HCT116 (cell line): ENCODE results near the gene RAB31. TPM values are rescaled to one million over a fixed set of nuclear protein-coding genes. Genes with fewer than 3 reads are reported as not detected.

Experiments
- ATAC-seq: fragments of 200-7000 bp; cut with Tn5 transposase; 2 replicates; pipeline ENCODE4 v1.9.1; 2020; ENCODE audit warnings: mild to moderate bottlenecking, moderate library complexity
- BruUV-seq: library from RNA; stranded (reverse); fragments of 400-500 nt; replicated peaks from 2 replicates; lab custom pipeline; 2021; lab: Mats Ljungman, UMichigan
- CTCF ChIA-PET: fragments of 300-600 bp; sonication (Branson Sonifier 250); formaldehyde crosslinking; loops from one replicate; lab custom pipeline; 2021; ENCODE audit warnings: antibody characterized with exemption; lab: Charles Lee
- POLR2A ChIA-PET: fragments of 300-600, 350-600 bp; sonication (Branson Sonifier 250); formaldehyde crosslinking; loops from one replicate; lab custom pipeline; 2021; ENCODE audit warnings: antibody characterized with exemption; lab: Charles Lee
- RAD21 ChIA-PET, 2 experiments: fragments of 300-600 bp; sonication (Branson Sonifier 250); formaldehyde crosslinking; loops; one replicate each; lab custom pipeline; 2023; ENCODE audit warnings: low total read pairs in 2 of 2; ENCODE audit not compliant: uncharacterized antibody in 2 of 2, unreplicated experiment in 2 of 2, low non-redundant PET in 1 of 2; lab: Charles Lee
- DNase-seq: peaks from one replicate; pipeline ENCODE4 v3.0.0-alpha.2; 2010; ENCODE audit warnings: low read depth, low spot score
- H2AFZ ChIP-seq: fragments of 200-600 bp; shearing (Covaris generic), sonication (generic); 2 replicates; pipeline ENCODE4 v1.6.1; 2017; ENCODE audit warnings: low read depth, mixed run types, mixed read lengths, antibody characterized with exemption, low read length; ENCODE audit not compliant: poor library complexity, severe bottlenecking
- H3K27ac ChIP-seq: 2 replicates; pipeline ENCODE4 v1.5.1; 2012; ENCODE audit warnings: low read depth, low read length
- H3K27me3 ChIP-seq: fragments of 200-600 bp; sonication (generic); 2 replicates; pipeline ENCODE4 v1.6.1; 2016; ENCODE audit warnings: mixed run types, low read length, mixed read lengths; ENCODE audit not compliant: insufficient read depth
- H3K36me3 ChIP-seq, 2 experiments: fragments of 200-500 bp in 1 of 2; fragments of 200-600 bp in 1 of 2; sonication (Bioruptor generic) in 1 of 2; sonication (generic) in 1 of 2; 2 replicates each; pipeline versions ENCODE4 v1.5.1 to v1.6.1; 2014 to 2016; ENCODE audit warnings: low read length in 2 of 2, inconsistent platforms in 1 of 2, mixed read lengths in 1 of 2, mixed run types in 1 of 2; ENCODE audit not compliant: insufficient read depth in 2 of 2, control insufficient read depth in 1 of 2
- H3K4me1 ChIP-seq, 2 experiments: fragments of 200-600 bp in 1 of 2; sonication (generic) in 1 of 2; 2 replicates each; pipeline versions ENCODE4 v1.5.1 to v1.6.1; 2012 to 2017; ENCODE audit warnings: low read length in 2 of 2, inconsistent platforms in 1 of 2, mild to moderate bottlenecking in 1 of 2, mixed read lengths in 1 of 2, mixed run types in 1 of 2, moderate library complexity in 1 of 2; ENCODE audit not compliant: insufficient read depth in 2 of 2, control insufficient read depth in 1 of 2
- H3K4me2 ChIP-seq: fragments of 200-600 bp; sonication (generic); 2 replicates; pipeline ENCODE4 v1.6.1; 2017; ENCODE audit warnings: mixed run types, low read length, mixed read lengths
- H3K4me3 ChIP-seq, 2 experiments: fragments of 200-600 bp in 1 of 2; sonication (generic) in 1 of 2; replicated peaks in 1 of 2; 2 replicates each; pipeline ENCODE4 v1.5.1; 2011 to 2016; ENCODE audit warnings: low read length in 2 of 2, control low read depth in 1 of 2, low read depth in 1 of 2, mild to moderate bottlenecking in 1 of 2, mixed read lengths in 1 of 2, mixed run types in 1 of 2
- H3K79me2 ChIP-seq: fragments of 200-600 bp; sonication (generic); 2 replicates; pipeline ENCODE4 v1.6.1; 2017; ENCODE audit warnings: mild to moderate bottlenecking, mixed run types, low read length, moderate library complexity, mixed read lengths; ENCODE audit not compliant: insufficient read depth
- H3K9ac ChIP-seq: fragments of 200-600 bp; sonication (generic); 2 replicates; pipeline ENCODE4 v1.6.1; 2016; ENCODE audit warnings: low read length, mixed read lengths
- H3K9me2 ChIP-seq: fragments of 200-600 bp; sonication (generic), shearing (Covaris generic); 2 replicates; pipeline ENCODE4 v1.6.1; 2017; ENCODE audit warnings: mixed run types, mild to moderate bottlenecking, moderate library complexity; ENCODE audit not compliant: insufficient read depth
- H3K9me3 ChIP-seq, 2 experiments: fragments of 200-500 bp in 1 of 2; fragments of 200-600 bp in 1 of 2; sonication (Bioruptor generic) in 1 of 2; sonication (generic) in 1 of 2; 2 replicates each; pipeline ENCODE4 v1.6.1; 2014 to 2017; ENCODE audit warnings: low read length in 2 of 2, mixed read lengths in 2 of 2, inconsistent platforms in 1 of 2, low read depth in 1 of 2, mild to moderate bottlenecking in 1 of 2, mixed run types in 1 of 2, moderate library complexity in 1 of 2; ENCODE audit not compliant: control insufficient read depth in 1 of 2, insufficient read depth in 1 of 2
- H4K20me1 ChIP-seq: fragments of 200-600 bp; sonication (generic), shearing (Covaris generic); 2 replicates; pipeline ENCODE4 v1.6.1; 2017; ENCODE audit warnings: mixed run types, mild to moderate bottlenecking, moderate library complexity; ENCODE audit not compliant: insufficient read depth
- ELF1 ChIP-seq: IDR thresholded peaks from 2 replicates; pipeline ENCODE4 v1.6.1; 2012; ENCODE audit warnings: low read depth, borderline replicate concordance
- EZH2 ChIP-seq: fragments of 200-600 bp; sonication (generic); IDR thresholded peaks from 2 replicates; pipeline ENCODE4 v1.6.1; 2017; ENCODE audit warnings: antibody characterized with exemption, mixed run types
- JUND ChIP-seq: IDR thresholded peaks from 2 replicates; pipeline ENCODE4 v1.6.1; 2012
- POLR2AphosphoS5 ChIP-seq: IDR thresholded peaks from 2 replicates; pipeline ENCODE4 v1.6.1; 2011; ENCODE audit warnings: mild to moderate bottlenecking, low read depth, low read length, moderate library complexity
- RAD21 ChIP-seq: IDR thresholded peaks from 2 replicates; pipeline ENCODE4 v1.6.1; 2012; ENCODE audit warnings: low read depth, mild to moderate bottlenecking
- YY1 ChIP-seq: IDR thresholded peaks from 2 replicates; pipeline ENCODE4 v1.6.1; 2011; ENCODE audit warnings: low read length, low read depth, moderate library complexity, mild to moderate bottlenecking; ENCODE audit not compliant: insufficient replicate concordance; ENCODE audit errors: extremely low read depth
- ZBTB33 ChIP-seq: IDR thresholded peaks from 2 replicates; pipeline ENCODE4 v1.6.1; 2011; ENCODE audit warnings: mild to moderate bottlenecking, low read length, moderate library complexity; ENCODE audit not compliant: insufficient replicate concordance; ENCODE audit errors: extremely low read depth
- intact Hi-C: fragments of 100-400 bp; cut with micrococcal nuclease; formaldehyde crosslinking; loops from 2 replicates; pipeline ENCODE4 v1.10.0; 2022
- total RNA-seq: library from RNA; stranded (reverse); gene quantifications from one replicate; pipeline ENCODE4 v1.2.1, GENCODE V29; 2021; ENCODE audit not compliant: unreplicated experiment

The RAB31 gene
- total RNA-seq, 1 experiment from 2014 or later, result 46.9 TPM

- ATAC-seq (no peak), DNase-seq (no peak)
- Histone ChIP-seq H3K9me3 (no peaks in the 10 kb centered on the region), H4K20me1 (no peaks in the 10 kb centered on the region), H3K4me1 (peaks cover 25 to 38% of the 10 kb centered on the region in 2 experiments), H3K36me3 (no peaks in the 10 kb centered on the region), H3K79me2 (peaks cover 16% of the 10 kb centered on the region), H3K4me2 (no peak overlapping the region), H2AFZ (no peak overlapping the region), H3K4me3 (no peak overlapping the region), H3K27ac (no peak overlapping the region), H3K9ac (no peak overlapping the region), H3K9me2 (no peaks in the 10 kb centered on the region), H3K27me3 (no peaks in the 10 kb centered on the region)
- intact Hi-C loops, result no loop called here
- TF ChIP-seq ELF1, result no peak
- TF ChIP-seq POLR2AphosphoS5, result no peak
- no peak for TF ChIP-seq JUND
- TF ChIP-seq EZH2, result no peak
- TF ChIP-seq YY1, result no peak
- TF ChIP-seq RAD21, result no peak
- TF ChIP-seq ZBTB33, result no peak
- BruUV-seq, result no TSS peak
- ChIA-PET POLR2A (no interaction called here), CTCF (no interaction called here), RAD21 (no interaction called here)
Observed at GRCh38 chr18:9711361-9712129, 3.4 kb downstream of the RAB31 start.
